AG04450 (cell line): ENCODE data around the gene GFRA4. TPM values are rescaled to one million over a fixed set of nuclear protein-coding genes. Genes with fewer than 3 reads are reported as not detected.

ENCODE experiments used
- CTCF ChIA-PET: fragments of 300-600, 350-600 bp; formaldehyde crosslinking; extraction: SDS; loops from one replicate; lab custom pipeline; 2022; ENCODE audit warnings: antibody characterized with exemption, inconsistent platforms; lab: Charles Lee
- POLR2A ChIA-PET: fragments of 350-600 bp; formaldehyde crosslinking; extraction: SDS; loops from one replicate; lab custom pipeline; 2021; ENCODE audit warnings: antibody characterized with exemption, inconsistent platforms; lab: Yijun Ruan, JAX
- DNase-seq: peaks from one replicate; pipeline ENCODE4 v3.0.0-alpha.2; 2011; ENCODE audit warnings: low read depth, low spot score
- H3K27ac ChIP-seq: one replicate; pipeline ENCODE4 v1.5.1; 2012; ENCODE audit warnings: low read depth, low read length, control low read depth
- H3K27me3 ChIP-seq: one replicate; pipeline ENCODE4 v1.6.0; 2012; ENCODE audit warnings: low read length; ENCODE audit not compliant: control insufficient read depth, insufficient read depth
- H3K4me3 ChIP-seq: 2 replicates; pipeline ENCODE4 v1.5.1; 2011; ENCODE audit warnings: mild to moderate bottlenecking, low read depth, low read length, control low read depth
- H3K9me3 ChIP-seq: 2 replicates; pipeline ENCODE4 v1.5.1; 2012; ENCODE audit warnings: low read length; ENCODE audit not compliant: control insufficient read depth, insufficient read depth
- polyA plus RNA-seq: library from polyadenylated mRNA; depleted of rRNA; stranded (reverse); fragments of >200 nt; gene quantifications from 2 replicates; pipeline ENCODE4 v1.2.3, GENCODE V29; 2011
- TF ChIP-seq, protein P1 (sequence below): IDR thresholded peaks from 2 replicates; pipeline ENCODE4 v1.5.1; 2011; ENCODE audit warnings: low read depth, low read length, control low read depth, inconsistent platforms

Gene GFRA4
- polyA plus RNA-seq, 1 experiment, result not detected

DNA sequence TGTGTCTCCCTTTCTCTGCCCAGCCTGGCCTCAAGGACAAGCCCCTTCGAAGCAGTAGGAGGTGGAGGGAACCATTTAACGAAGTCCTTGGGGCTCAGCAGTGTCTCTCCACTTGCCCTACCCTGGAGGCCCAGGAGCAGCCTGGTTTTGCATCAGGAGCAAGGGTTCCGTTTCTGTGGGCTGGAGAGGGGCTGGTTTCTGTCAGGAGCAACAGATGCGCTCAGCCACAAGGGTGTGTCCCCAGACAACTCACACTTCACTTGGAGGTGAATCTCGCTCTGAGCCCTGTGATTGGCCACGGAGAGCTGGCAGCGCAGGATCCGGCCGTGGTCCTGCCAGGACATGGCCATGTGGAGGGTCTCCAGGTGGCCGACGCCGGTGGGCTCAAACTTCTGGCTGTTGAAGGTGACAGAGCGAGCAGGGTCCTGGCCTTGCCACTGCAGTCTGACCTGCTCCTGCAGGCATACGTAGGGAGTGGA, 42.3 kb upstream of the GFRA4 start:
- POLR2A ChIA-PET, result no interaction called here
- CTCF ChIA-PET, result interaction anchor here (0.7 to 1.5 kb wide), 2 partner anchors 11 to 379 kb away, joined by 3 to 6 read pairs; no protein-coding TSS in a partner anchor
- H3K27ac ChIP-seq, result no peak overlapping the region
- no peak overlapping the region for H3K4me3 ChIP-seq
- peaks cover 30% of the 10 kb centered on the region for H3K27me3 ChIP-seq
- DNase-seq, result no peak
- H3K9me3 ChIP-seq, result no peaks in the 10 kb centered on the region; the same call in 1 of the 2 replicates
- TF ChIP-seq, protein P1, sequence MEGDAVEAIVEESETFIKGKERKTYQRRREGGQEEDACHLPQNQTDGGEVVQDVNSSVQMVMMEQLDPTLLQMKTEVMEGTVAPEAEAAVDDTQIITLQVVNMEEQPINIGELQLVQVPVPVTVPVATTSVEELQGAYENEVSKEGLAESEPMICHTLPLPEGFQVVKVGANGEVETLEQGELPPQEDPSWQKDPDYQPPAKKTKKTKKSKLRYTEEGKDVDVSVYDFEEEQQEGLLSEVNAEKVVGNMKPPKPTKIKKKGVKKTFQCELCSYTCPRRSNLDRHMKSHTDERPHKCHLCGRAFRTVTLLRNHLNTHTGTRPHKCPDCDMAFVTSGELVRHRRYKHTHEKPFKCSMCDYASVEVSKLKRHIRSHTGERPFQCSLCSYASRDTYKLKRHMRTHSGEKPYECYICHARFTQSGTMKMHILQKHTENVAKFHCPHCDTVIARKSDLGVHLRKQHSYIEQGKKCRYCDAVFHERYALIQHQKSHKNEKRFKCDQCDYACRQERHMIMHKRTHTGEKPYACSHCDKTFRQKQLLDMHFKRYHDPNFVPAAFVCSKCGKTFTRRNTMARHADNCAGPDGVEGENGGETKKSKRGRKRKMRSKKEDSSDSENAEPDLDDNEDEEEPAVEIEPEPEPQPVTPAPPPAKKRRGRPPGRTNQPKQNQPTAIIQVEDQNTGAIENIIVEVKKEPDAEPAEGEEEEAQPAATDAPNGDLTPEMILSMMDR, result no peak

DNA sequence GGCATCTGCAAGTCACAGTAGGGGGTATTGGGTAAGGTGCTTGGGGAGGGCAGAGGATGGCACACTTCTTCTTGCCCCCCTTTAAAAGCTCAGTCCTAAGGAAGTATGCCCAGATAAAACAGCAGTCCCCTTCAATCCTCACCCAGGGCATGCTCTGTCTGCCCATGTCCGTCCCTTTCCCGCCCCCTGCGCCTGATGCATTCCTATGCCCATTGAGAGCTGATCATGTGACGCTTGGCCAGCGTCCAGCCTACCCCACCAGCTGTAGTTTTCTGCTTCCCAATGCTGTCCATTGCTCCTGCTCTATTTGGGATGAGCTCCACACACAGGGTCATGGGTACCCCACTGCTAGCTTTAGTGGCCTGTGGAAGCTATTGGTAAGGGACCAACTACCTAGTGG, 40.9 kb upstream of the GFRA4 start:
- Histone ChIP-seq H3K9me3 (no peaks in the 10 kb centered on the region; the same call in 1 of the 2 replicates), H3K4me3 (no peak overlapping the region), H3K27ac (no peak overlapping the region), H3K27me3 (peaks cover 30% of the 10 kb centered on the region)
- no peak for DNase-seq
- CTCF ChIA-PET, result interaction anchor here (0.6 to 1.5 kb wide), 4 partner anchors 12 to 151 kb away, joined by 3 to 7 read pairs (median 5); no protein-coding TSS in a partner anchor
- POLR2A ChIA-PET, result interaction anchor here (0.7 kb wide), 1 partner anchor 19 kb away, joined by 3 read pairs; no protein-coding TSS in a partner anchor
- TF ChIP-seq, protein P1, result no peak

- Histone ChIP-seq H3K9me3 (no peaks in the 10 kb centered on the region; the same call in 1 of the 2 replicates), H3K27ac (no peak overlapping the region), H3K27me3 (peaks cover 36% of the 10 kb centered on the region), H3K4me3 (no peak overlapping the region)
- POLR2A ChIA-PET, result no interaction called here
- CTCF ChIA-PET, result interaction anchor here (0.7 to 0.8 kb wide), 2 partner anchors 9 to 287 kb away, joined by 3 read pairs; no protein-coding TSS in a partner anchor
- TF ChIP-seq, protein P1, result no peak
- no peak for DNase-seq
Observed at GRCh38 chr20:3702611-3703391, 39.6 kb upstream of the GFRA4 start.

GRCh38 chr20:3701061-3701998, 38.1 kb upstream of the GFRA4 start:
- Histone ChIP-seq H3K27me3 (peaks cover 27% of the 10 kb centered on the region), H3K4me3 (no peak overlapping the region), H3K9me3 (peaks cover 11% of the 10 kb centered on the region), H3K27ac (no peak overlapping the region)
- ChIA-PET CTCF (interaction anchor here (0.7 to 8.1 kb wide), 4 partner anchors 9 to 289 kb away, joined by 3 to 46 read pairs (median 3); no protein-coding TSS in a partner anchor), POLR2A (no interaction called here)
- no peak for DNase-seq
- TF ChIP-seq, protein P1, result no peak
